ENCODE measurements around the gene FAM20A.

FAM20A gene

DNA sequence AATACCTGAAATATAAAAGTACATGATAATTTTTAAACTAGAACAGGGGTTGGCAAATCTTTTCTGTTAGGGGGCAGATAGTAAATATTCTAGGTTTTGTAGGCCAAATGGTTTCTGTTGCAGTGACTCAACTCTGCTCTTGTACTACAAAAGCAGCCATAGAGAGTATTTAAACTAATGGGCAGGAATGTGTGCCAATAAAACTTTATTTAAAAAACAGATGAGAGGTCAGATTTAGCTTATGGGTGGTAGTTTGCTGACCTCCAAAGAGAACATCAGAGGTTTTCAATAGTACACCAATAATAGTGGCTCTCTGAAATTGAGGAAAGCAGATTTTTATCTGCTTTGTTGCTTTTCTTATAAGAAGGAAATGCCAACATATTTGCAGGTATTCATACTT, 15.2 kb upstream of the FAM20A start:
- TF ChIP-seq, protein P1, sequence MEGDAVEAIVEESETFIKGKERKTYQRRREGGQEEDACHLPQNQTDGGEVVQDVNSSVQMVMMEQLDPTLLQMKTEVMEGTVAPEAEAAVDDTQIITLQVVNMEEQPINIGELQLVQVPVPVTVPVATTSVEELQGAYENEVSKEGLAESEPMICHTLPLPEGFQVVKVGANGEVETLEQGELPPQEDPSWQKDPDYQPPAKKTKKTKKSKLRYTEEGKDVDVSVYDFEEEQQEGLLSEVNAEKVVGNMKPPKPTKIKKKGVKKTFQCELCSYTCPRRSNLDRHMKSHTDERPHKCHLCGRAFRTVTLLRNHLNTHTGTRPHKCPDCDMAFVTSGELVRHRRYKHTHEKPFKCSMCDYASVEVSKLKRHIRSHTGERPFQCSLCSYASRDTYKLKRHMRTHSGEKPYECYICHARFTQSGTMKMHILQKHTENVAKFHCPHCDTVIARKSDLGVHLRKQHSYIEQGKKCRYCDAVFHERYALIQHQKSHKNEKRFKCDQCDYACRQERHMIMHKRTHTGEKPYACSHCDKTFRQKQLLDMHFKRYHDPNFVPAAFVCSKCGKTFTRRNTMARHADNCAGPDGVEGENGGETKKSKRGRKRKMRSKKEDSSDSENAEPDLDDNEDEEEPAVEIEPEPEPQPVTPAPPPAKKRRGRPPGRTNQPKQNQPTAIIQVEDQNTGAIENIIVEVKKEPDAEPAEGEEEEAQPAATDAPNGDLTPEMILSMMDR (IDR thresholded peaks at IDR 0.05; ENCODE audit: poor library complexity, severe bottlenecking): no peak
- H3K27ac ChIP-seq (ENCODE audit: poor library complexity, severe bottlenecking): no peak overlapping the region
- no peaks in the 10 kb centered on the region for H3K36me3 ChIP-seq (ENCODE audit: low read depth)

DNA sequence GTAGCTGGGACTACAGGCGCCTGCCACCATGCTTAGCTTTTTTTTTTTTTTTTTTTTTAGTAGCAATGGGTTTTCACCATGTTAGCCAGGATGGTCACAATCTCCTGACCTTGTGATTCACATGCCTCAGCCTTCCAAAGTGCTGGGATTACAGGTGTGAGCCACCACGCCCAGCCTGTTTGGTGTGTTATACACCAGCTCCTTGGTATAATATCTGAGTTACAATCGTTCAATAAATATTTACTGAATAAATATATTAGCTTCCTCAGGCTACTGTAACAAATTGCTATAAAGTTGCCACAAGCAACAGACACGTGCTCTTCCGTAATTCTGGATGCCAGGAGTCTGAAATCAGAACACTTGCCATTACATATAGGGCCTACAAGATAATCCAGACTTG, 13.6 kb upstream of the FAM20A start:
- Histone ChIP-seq H3K36me3 (ENCODE audit: low read depth) (no peaks in the 10 kb centered on the region), H3K27me3 (ENCODE audit: insufficient read depth, poor library complexity, severe bottlenecking) (no peaks in the 10 kb centered on the region), H3K4me3 (ENCODE audit: severe bottlenecking) (no peak overlapping the region), H3K9me3 (ENCODE audit: severe bottlenecking) (no peaks in the 10 kb centered on the region), H3K27ac (ENCODE audit: poor library complexity, severe bottlenecking) (no peak overlapping the region), H3K4me1 (ENCODE audit: insufficient read depth, poor library complexity, severe bottlenecking) (no peaks in the 10 kb centered on the region)
- ATAC-seq (ENCODE audit: low read depth) (no peak), DNase-seq (ENCODE audit: low spot score) (no peak)
- TF ChIP-seq, protein P1 (IDR thresholded peaks at IDR 0.05; ENCODE audit: poor library complexity, severe bottlenecking): no peak

More for the DNA sequence above, 15.2 kb upstream of the FAM20A start:
- ATAC-seq (ENCODE audit: low read depth) (no peak), DNase-seq (ENCODE audit: low spot score) (no peak)
- Histone ChIP-seq H3K27me3 (ENCODE audit: insufficient read depth, poor library complexity, severe bottlenecking) (no peaks in the 10 kb centered on the region), H3K9me3 (ENCODE audit: severe bottlenecking) (no peaks in the 10 kb centered on the region), H3K4me3 (ENCODE audit: severe bottlenecking) (no peak overlapping the region), H3K4me1 (ENCODE audit: insufficient read depth, poor library complexity, severe bottlenecking) (no peaks in the 10 kb centered on the region)

DNA sequence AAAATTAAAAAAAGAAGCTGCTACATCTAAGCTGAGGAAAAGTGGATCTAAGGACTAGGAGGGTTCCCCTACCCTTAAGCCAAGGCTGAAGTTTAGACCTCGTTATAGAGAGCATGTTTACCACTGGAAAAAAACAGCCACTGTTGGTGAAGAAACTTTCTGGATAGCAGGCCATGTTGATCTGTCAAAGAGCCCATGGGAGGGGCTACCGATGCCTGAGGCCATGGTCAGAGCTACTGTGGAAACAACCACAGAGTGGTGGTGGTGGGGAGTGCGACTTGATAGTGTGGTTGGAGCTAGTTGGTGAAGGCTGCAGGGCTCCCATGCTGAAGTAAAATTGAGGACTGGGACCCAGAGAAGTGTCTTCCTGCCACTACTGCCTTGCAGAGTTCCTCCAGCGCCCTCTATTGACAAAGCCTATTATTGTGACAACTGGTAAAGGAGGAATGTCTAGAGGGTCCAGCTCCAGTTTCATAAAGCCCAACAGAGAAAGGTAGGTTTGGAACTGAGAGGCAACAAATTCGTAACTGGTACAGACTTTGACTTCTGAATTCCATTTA, 12.7 kb upstream of the FAM20A start:
- H3K9me3 ChIP-seq (ENCODE audit: severe bottlenecking): peaks cover 6% of the 10 kb centered on the region
- H3K4me1 ChIP-seq (ENCODE audit: insufficient read depth, poor library complexity, severe bottlenecking): no peaks in the 10 kb centered on the region
- no peaks in the 10 kb centered on the region for H3K36me3 ChIP-seq (ENCODE audit: low read depth)
- TF ChIP-seq, protein P1 (IDR thresholded peaks at IDR 0.05; ENCODE audit: poor library complexity, severe bottlenecking): peak; percentile 51
- DNase-seq (ENCODE audit: low spot score) (no peak), ATAC-seq (ENCODE audit: low read depth) (no peak; the same call in 2 of the 3 replicates)
- no peak overlapping the region for H3K4me3 ChIP-seq (ENCODE audit: severe bottlenecking)
- H3K27me3 ChIP-seq (ENCODE audit: insufficient read depth, poor library complexity, severe bottlenecking): no peaks in the 10 kb centered on the region
- no peak overlapping the region for H3K27ac ChIP-seq (ENCODE audit: poor library complexity, severe bottlenecking)

DNA sequence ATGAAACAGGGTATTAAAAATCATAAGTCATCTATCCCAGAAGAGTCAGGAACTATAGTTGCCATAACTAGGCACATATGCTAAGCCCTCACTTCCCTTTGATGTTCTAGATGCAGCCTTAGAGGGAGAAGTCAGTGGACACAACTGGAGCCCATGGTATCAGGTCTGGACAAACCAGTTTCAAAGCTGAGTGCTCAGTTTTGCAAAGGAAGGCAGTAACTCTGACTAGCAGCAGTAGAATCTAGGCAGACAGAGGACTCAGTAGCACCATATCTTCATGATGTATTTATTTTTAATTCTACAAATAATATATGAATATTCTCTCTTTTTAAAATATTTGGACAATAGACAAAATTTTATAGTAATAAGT, 11.7 kb upstream of the FAM20A start:
- ATAC-seq (ENCODE audit: low read depth) (no peak), DNase-seq (ENCODE audit: low spot score) (no peak)
- H3K4me3 ChIP-seq (ENCODE audit: severe bottlenecking): no peak overlapping the region
- H3K27ac ChIP-seq (ENCODE audit: poor library complexity, severe bottlenecking): no peak overlapping the region
- no peaks in the 10 kb centered on the region for H3K36me3 ChIP-seq (ENCODE audit: low read depth)
- H3K9me3 ChIP-seq (ENCODE audit: severe bottlenecking): peaks cover 8% of the 10 kb centered on the region
- H3K27me3 ChIP-seq (ENCODE audit: insufficient read depth, poor library complexity, severe bottlenecking): no peaks in the 10 kb centered on the region
- H3K4me1 ChIP-seq (ENCODE audit: insufficient read depth, poor library complexity, severe bottlenecking): no peaks in the 10 kb centered on the region
- TF ChIP-seq, protein P1 (IDR thresholded peaks at IDR 0.05; ENCODE audit: poor library complexity, severe bottlenecking): no peak

DNA sequence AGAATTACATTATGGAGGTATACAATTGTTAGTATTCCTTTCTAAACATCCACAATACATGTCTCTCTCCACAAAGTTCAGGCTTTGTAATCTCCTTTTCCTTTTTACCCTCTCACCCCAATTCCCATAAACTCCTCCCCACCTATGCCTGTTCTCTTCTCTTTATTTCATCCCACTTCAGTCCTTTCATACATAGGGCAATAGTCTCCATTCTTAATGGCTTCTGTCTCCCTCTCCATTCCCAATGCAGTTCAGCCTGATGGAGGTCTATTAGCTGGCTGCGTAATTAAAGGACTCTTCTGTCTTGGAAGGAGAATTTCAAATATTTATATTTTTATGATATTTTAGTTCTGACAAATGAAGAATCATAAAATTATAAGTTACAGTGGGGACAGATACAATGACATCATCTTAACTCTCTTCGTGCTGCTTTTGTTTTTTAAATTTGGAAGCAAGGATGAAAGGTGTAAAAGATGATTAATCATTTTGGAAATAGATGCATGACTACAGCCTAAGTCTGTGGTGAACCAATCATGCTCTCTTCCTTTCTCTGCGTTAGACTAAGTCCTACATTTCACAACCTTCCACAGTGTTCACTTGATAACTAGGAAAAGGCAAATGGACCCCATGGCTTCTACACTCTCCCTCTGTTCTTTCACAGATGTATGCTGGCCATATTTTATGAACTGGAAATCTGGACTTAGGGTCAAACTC, 11.2 kb upstream of the FAM20A start:
- TF ChIP-seq, protein P1 (IDR thresholded peaks at IDR 0.05; ENCODE audit: poor library complexity, severe bottlenecking): no peak
- ATAC-seq (ENCODE audit: low read depth) (no peak), DNase-seq (ENCODE audit: low spot score) (no peak)
- no peaks in the 10 kb centered on the region for H3K27me3 ChIP-seq (ENCODE audit: insufficient read depth, poor library complexity, severe bottlenecking)
- no peaks in the 10 kb centered on the region for H3K36me3 ChIP-seq (ENCODE audit: low read depth)
- H3K27ac ChIP-seq (ENCODE audit: poor library complexity, severe bottlenecking): no peak overlapping the region
- H3K4me1 ChIP-seq (ENCODE audit: insufficient read depth, poor library complexity, severe bottlenecking): no peaks in the 10 kb centered on the region
- H3K9me3 ChIP-seq (ENCODE audit: severe bottlenecking): peaks cover 8% of the 10 kb centered on the region
- H3K4me3 ChIP-seq (ENCODE audit: severe bottlenecking): no peak overlapping the region
